GM18499 (cell line): ENCODE measurements around the gene GTF2H3.

Source experiments
- ATAC-seq: cut with Tn5 transposase; IDR thresholded peaks from one replicate; pipeline ENCODE4 v1.9.1; 2021; ENCODE audit warnings: moderate number of reproducible peaks; ENCODE audit not compliant: insufficient read depth, unreplicated experiment

Gene GTF2H3

DNA sequence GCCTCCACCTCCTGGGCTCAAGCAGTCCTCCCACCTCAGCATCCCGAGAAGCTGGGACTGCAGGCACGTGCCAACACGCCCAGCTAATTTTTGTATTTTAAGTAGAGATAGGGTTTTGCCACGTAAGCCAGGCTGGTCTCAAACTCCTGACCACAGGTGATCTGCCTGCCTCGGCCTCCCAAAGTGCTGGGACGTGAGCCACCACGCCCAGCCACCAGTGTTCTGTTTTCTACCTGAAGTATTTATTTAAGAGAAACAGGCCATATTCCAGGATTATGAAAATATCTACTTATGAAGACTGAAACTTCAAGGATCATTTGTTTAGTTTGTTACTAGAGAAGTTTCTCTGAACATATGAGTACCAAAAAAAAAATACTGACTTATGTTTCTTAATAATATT is 10.3 kb downstream of the GTF2H3 start:
- ATAC-seq, result no peak

DNA sequence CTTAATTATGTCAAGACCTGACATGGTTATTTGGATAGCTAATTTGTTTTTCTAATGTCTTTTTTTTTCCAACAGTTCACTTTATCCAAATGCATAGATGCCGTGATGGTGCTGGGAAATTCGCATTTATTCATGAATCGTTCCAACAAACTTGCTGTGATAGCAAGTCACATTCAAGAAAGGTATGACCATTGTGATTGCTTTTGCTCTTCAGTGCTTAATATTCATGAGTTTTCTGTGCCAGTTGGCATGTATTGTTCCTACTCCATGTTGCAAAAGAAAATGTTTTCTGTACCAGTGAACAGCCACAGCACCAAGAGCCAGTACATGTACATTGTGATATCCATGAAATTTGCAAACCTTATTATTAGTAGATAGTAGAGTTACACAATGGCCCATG is 11.8 kb downstream of the GTF2H3 start:
- no peak for ATAC-seq

DNA sequence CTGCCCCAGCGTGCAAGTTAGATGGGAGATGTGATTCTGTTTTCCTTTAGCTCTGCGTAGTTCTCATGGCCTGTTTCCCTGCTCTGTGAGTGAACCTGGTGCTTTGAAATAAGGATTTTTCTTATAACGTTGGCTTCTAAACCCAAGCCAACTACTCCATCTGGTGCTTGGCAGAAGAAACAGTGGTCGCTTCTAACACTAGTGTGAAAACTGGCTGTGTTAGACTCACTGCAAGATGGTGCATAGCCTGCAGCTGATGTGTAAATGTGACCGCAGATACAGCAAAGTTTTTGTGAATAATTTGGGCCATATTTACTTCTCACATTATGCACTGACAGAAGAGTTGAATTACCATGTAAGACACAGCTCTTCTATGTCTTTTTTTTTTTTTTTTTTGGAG is 12.2 kb downstream of the GTF2H3 start:
- no peak for ATAC-seq

DNA sequence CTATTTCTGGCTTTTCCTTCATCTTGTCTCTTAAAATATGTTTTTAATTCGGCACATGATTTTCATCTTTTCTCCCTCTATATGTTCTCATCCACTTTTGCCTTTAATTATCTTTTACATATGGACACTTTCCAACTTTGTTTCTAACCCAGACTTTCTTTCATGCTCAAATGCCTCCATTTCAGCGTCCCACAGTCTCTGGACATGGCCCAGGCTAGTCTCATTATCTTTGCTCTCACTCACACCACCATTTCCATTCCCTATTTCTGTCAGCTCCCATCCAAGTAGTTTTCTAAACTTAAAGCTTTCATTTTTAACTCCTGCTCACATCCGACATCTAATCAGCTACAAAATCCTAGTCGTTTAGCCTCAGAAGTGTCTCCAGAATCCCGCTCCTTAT is 14.8 kb downstream of the GTF2H3 start:
- no peak for ATAC-seq

DNA sequence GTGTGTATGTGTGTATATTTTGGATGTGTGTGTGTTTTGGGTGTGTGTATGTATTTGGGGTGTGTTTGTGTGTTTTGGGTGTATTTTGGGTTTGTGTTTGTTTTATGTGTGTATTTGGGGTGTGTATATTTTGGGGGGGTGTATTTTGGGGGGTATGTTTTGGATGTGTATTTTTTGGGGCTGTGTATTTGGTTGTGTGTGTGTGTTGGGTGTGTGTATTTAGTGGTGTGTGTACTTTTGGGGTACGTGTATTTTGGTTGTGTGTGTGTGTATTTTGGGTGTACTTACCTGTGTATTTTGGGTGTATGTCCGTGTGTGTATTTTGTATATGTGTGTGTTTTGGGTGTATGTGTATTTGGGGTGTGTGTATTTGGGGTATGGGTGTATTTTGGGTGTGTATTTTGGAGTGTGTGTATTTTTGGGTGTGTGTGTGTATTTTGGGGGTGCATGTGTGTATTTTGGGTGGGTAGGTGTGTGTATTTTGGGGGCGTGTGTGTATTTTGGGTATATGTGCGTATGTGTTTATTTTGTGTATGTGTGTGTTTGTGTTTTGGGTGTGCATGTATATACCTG is 20.6 kb downstream of the GTF2H3 start:
- no peak for ATAC-seq

DNA sequence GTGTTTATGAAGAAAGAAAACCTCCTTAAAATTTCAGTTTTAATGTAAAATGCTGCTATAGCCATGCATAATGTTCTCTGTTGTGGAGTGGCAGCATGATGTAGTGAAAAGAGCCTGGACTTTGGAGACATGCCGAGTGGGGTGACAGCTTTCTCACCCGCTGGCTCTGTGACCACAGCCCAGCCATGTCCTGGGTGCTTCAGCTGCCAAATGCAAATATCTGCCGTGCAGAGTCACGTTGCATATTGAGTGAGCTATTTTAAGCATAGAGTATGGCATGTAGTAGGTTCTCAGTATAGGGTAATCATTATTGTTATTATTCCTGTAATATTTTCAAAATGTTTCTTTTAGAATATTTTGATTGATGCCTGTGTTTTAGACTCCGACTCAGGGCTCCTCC is 21.8 kb downstream of the GTF2H3 start:
- ATAC-seq, result no peak

DNA sequence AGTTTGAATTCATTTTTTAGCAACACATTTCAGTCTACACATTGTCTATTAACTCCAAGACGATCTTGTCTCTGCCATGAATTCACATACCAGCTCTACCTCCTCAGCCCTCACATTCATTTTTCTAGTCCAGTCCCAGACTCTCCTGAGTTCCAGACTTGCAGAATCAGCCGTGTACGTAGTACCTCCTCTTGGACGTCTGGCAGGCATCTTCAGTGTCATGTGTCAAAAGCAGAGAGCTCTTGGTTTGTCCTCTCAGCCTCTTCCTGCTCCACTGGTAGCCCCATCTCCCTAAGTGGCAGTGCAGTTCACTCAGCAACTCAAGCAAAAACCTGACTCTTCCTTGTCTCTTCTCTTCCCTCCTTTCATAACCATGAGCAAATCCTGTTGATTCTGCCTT is 22.8 kb downstream of the GTF2H3 start:
- no peak for ATAC-seq

DNA sequence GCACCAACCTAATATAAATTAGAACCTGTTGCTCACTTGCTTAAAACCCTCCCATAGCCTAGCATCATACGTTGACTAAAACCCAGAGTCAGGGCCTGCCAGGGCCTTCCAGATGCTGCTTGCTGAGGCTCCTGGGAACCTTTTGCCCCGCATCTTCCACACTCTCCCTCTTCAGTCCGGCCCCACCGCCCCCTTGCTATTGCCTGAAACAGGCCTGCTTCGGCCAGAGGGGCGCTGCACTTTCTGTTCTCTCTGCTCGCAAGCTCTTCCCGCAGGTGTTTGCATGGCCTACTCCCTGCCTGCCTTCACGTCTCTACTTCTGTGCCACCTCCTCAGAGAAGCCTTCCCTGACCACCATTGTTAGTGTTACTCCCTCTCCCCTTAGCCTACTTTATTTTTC is 23.6 kb downstream of the GTF2H3 start:
- no peak for ATAC-seq

DNA sequence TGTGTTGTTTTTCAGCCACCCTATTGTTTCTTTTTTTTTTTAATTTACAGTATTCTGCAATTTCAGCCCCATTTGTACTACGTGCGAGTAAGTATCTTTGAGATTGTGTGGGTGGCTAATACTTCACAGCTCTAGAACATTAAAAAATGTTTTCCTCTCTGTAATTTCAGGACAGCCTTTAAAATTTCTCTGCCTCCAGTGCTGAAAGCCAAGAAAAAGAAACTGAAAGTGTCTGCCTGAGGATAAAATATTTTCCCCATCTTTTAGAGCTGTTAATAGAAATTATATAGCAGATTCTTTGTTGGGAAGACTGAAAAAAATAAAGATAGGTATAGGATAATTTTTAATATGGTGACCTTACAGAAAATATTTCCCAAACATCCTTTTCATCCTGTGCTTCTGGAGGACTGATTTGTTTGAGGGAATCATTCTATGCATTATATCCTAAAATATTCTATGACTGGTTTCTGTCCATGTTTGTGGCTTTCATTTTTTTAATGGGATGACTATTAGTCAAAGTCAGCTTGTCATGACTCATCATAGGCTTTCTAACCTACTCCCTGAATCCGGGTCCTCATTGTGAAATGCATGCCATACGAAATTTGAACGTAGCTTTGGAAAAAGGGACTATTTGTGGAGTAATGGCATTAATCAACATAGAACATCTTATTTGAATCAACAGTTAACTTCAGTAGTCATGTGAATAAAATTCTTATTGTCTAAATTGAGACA is 26.5 kb downstream of the GTF2H3 start:
- no peak for ATAC-seq

DNA sequence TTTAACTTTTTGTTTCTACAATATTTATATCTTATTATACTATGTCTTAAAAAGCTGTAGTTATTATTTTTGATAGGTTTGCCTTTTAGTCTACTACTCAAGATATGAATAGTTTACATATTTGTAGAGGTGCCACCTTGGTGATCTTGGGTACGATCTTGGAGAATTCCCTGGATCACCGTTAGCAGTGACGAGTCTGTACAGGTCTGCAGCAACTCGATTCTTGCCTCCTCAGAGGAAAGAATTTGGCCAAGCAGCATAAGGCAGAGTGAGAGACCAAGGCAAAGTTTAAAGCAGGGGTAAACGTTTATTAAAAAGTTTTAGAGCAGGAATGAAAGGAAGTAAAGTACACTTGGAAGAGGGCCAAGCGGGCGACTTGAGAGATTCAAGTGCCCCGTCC is 34.1 kb downstream of the GTF2H3 start:
- no peak for ATAC-seq

DNA sequence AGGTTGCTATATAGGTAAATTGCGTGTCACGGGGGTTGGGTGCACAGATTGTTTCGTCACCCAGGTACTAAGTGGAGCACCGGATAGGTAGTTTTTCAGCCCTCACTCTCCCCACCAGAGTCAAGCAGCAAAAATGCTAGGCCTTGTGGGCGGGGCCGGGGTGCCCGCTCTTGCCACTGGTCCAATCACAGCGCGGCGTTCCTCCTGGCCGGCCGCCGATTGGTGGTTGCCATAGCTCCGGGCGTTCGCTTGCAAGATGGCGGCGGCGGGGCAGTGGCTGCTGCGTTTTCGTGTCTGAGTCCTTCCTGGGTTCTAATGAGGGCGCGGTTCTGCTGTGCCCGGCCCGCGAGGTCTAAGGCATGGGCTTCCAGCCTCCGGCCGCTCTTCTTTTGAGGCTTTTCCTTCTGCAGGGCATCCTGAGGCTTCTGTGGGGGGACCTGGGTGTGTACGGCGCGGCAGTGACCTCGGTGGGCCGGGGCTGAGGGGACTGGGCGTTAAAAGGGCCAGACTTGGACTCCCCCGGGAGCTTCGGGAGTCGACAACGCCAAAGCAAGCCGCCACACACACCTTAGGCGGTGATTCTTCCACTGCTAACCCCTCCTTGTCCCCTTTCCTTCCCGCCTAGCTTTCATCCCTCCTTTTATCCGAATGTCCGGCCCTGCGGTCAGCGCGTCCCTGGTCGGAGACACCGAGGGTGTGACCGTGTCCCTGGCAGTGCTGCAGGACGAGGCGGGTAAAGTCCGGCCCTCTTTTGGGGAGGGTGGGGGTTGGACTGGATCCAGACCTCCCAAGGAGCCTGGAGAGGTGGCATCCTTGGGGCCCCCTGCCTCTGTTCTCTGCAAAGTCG is 37.5 kb downstream of the GTF2H3 start, which contains the start of gene TCTN2:
Gene TCTN2, plus strand, starts transcription at position 232 of the 847 bp plus-strand sequence. Its CDS starts 128 bp downstream, at position 360.
- ATAC-seq, result no peak

DNA sequence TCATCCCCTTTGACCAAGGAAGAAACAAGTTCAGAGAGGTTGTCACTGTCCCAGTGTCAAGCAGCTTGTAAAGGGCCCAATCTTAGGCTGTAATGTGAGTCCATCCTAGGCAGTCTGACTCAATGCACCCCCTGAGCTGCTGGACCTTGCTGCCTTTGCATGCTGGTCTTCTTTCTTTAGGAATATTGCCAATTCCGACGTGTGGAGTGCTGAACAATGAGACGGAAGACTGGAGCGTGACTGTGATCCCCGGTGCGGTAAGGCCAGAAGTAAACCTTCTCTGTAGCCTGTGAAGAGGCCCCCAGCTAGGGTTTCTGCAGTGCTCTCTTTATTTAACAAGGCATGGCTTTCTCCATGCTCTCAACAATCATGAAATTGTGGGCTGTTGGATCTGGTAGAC is 38.2 kb downstream of the GTF2H3 start:
- no peak for ATAC-seq

DNA sequence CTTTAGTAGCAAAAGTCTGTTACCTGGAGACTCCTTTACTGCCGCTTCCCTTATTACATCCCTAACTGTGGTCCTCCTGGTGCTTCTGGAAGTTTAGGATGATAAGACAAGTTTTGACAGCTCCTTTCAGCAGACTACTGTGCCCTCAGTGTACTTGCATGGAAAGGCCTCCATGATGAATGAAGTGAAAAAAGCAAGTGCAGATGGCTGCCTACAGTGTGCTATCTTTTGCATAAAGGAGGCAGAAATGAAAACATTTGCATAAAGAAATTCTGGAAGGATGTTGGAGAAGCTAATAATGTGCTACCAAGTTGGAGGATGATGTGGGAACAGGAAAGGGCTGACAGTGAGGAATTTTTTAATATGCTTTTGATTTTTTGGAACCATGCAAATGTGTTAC is 41.8 kb downstream of the GTF2H3 start:
- ATAC-seq, result no peak

DNA sequence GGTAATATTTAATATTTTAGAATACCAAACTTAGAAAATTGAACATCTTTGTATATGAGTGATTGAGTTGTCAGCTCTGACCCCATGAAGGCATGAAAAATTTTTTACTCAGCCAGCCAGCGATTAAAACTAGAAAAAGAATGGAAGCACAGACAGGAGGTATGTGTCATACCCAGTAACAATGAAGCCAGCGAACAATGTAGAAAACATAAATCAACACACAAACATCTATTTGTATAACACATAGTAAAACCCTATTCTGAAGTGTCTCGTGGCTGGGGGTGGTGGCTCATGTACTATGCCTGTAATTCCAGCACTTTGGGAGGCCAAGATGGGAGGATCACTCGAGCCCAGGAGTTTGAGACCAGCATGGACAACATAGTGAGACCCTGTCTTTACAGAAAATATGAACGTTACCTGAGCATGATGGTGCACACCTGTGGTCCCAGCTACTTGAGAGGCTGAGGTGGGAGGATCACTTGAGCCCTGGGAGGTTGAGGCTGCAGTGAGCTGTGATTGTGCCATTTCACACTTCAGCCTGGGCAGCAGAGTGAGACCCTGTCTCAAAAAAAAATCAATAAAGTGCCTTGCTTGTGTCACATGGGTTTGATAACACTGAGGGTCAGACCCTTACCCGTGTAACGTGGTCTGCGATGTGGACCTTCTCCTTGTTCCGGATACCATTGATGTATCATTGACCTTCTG is 43.1 kb downstream of the GTF2H3 start:
- no peak for ATAC-seq

DNA sequence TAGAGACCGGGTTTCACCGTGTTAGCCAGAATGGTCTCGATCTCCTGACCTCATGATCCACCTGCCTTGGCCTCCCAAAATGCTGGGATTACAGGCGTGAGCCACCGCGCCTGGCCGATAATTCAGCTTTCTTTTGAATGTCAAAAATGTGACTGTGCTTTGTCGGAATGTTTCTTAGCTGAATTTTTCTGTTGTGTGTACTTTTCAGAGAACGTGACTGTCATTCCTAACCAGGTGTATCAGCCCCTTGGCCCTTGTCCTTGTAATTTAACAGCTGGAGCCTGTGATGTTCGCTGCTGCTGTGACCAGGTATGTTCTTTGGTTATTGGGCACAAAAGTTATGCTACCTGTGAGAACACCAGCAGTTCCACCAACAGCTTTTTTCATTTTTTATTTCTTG is 45.4 kb downstream of the GTF2H3 start:
- ATAC-seq, result no peak

DNA sequence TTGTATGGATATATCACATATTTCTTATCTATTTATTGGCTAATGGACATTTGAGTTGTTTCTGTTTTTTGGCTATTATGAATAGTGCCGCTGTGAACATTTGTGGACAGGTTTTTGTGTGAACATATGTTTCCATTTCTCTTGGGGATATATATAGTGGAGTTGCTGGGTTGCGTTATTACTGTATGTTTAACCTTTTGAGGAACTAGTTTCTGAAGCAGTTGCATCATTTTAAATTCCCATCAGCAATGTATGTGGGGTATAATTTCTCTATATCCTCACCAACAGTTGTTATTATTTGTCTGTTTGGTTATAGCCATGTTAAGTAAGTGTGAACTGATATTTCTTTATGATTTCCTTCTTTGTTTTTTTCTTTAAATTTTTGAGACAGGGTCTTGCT is 48.0 kb downstream of the GTF2H3 start:
- no peak for ATAC-seq

DNA sequence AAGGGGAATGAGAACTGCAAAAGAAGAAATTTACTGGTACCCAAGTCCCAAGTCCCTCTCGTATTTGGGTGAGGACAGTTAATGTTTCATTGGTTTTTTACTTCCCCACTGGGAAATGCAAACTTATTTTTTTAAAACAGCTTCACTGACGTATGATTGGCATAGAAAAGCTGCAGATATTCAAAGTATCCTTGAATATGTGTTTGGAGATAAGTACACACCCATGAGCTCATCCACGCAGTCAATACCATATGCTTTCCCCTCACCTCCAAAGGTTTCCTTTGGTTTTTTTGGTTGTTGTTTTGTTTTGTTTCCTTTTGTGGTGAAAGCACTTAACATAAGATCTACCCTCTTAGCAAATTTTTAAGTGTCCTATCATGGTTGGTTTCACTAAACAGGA is 50.3 kb downstream of the GTF2H3 start:
- no peak for ATAC-seq

DNA sequence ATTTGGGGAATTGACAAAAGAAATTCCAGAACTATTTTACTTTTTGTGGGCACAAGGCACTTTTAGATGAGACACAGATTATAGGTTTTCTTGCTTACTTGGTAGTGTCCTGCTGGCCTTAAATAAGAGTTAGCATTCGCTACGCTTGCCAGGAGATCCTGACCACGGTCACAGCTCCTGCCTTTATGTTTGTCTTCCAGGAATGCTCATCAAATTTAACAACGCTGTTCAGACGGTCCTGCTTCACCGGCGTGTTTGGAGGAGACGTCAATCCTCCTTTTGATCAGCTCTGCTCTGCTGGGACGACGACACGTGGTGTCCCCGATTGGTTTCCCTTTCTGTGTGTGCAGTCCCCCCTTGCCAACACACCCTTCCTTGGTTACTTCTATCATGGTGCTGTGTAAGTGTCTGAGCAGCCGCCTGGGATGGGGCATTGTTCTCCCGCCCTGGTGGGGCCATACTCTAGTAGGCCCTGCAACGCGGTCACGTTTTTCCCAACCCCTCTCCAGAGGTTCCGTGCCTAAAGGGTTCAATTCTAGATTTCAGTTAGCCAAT is 53.1 kb downstream of the GTF2H3 start:
- ATAC-seq, result no peak

DNA sequence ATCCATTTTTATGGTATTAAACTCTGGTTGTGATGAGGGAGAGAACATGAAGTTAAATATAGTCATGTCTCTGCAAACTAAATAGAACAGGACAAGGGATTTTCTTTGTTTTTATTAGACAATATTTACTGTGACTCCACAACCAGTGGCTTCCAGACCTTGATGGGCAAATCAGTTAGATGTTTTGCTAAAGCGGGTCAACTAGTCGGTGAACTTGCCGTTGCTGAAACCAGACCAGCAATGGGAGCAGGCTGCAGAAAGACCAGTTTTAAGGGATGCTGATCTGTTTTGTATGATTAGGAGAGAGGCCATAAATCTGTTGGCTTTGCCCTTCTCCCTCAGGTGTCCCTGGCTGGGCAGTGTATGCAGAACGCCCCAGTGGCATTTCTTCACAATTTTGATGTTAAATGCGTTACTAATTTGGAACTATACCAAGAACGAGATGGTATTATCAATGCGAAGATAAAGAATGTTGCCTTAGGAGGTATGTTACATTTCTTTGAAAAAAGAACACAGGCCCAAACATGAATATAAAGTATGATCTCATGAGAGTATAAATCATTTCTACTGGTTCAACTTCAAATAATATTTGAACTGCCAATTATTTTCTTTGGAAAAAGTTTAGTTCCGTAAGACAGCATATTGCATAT is 56.7 kb downstream of the GTF2H3 start:
- no peak for ATAC-seq

DNA sequence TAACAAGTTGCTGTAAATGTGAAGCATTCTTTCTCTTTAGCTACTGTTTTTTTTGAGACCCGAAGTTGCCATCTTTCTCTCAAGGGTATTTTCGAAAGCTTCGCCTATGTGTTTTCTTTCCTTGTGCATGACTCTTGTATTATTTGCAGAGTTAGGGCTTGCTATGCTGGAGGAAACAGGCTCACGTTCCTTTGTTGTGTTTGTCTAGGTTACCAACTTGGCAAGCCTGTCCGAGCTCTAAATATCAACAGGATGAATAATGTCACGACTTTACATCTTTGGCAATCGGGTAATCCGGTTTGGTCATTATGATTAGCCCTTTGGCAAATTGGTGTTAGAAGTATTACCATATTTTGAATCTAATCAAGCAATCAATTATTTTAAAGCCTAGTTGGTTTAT is 62.6 kb downstream of the GTF2H3 start:
- ATAC-seq, result no peak
